ENCODE measurements around the gene PPM1B.

The PPM1B gene

GRCh38 chr2:44186810-44187209 is 18.1 kb downstream of the PPM1B start:
- no peaks in the 10 kb centered on the region for H3K9me3 ChIP-seq (ENCODE audit: control insufficient read depth, insufficient read depth, low read length)
- H3K79me2 ChIP-seq (ENCODE audit: control insufficient read depth, low read length) = peaks cover 98% of the 10 kb centered on the region
- H3K36me3 ChIP-seq (ENCODE audit: control insufficient read depth, low read length) = peaks cover 3% of the 10 kb centered on the region; the same call in 1 of the 2 replicates
- peaks cover 17% of the 10 kb centered on the region for H4K20me1 ChIP-seq (ENCODE audit: control insufficient read depth, insufficient read depth, low read depth, low read length)
- no peak overlapping the region for H3K4me2 ChIP-seq (ENCODE audit: low read length)
- no peak overlapping the region for H3K27ac ChIP-seq (ENCODE audit: low read depth, low read length)
- no peaks in the 10 kb centered on the region for H3K9me2 ChIP-seq (replicated peaks; ENCODE audit: control insufficient read depth, low read length)
- H3K4me3 ChIP-seq (ENCODE audit: low read length) = no peak overlapping the region
- no peaks in the 10 kb centered on the region for H3K27me3 ChIP-seq (ENCODE audit: control insufficient read depth, low read length)
- no peak for TF ChIP-seq EZH2phosphoT487 (IDR thresholded peaks at IDR 0.05; ENCODE audit: borderline replicate concordance, low read length)
- no peak for TF ChIP-seq CTCF (IDR thresholded peaks at IDR 0.05; ENCODE audit: low read depth, low read length, poor library complexity, severe bottlenecking)
- H3F3A ChIP-seq (ENCODE audit: control insufficient read depth, insufficient read depth) = no peaks in the 10 kb centered on the region
- peaks cover 3% of the 10 kb centered on the region; the same call in 1 of the 2 replicates for H3K4me1 ChIP-seq (ENCODE audit: control insufficient read depth, low read length)

GRCh38 chr2:44187251-44187650 is 18.6 kb downstream of the PPM1B start:
- Histone ChIP-seq H3K27ac (ENCODE audit: low read depth, low read length) (no peak overlapping the region), H3K4me1 (ENCODE audit: control insufficient read depth, low read length) (peaks cover 3% of the 10 kb centered on the region; the same call in 1 of the 2 replicates), H3K36me3 (ENCODE audit: control insufficient read depth, low read length) (peaks cover 3% of the 10 kb centered on the region; the same call in 1 of the 2 replicates), H3F3A (ENCODE audit: control insufficient read depth, insufficient read depth) (no peaks in the 10 kb centered on the region), H3K9me2 (replicated peaks; ENCODE audit: control insufficient read depth, low read length) (no peaks in the 10 kb centered on the region), H3K79me2 (ENCODE audit: control insufficient read depth, low read length) (peaks cover 98% of the 10 kb centered on the region), H3K4me2 (ENCODE audit: low read length) (no peak overlapping the region), H3K27me3 (ENCODE audit: control insufficient read depth, low read length) (no peaks in the 10 kb centered on the region), H3K4me3 (ENCODE audit: low read length) (no peak overlapping the region), H4K20me1 (ENCODE audit: control insufficient read depth, insufficient read depth, low read depth, low read length) (peaks cover 17% of the 10 kb centered on the region), H3K9me3 (ENCODE audit: control insufficient read depth, insufficient read depth, low read length) (no peaks in the 10 kb centered on the region)
- TF ChIP-seq CTCF (IDR thresholded peaks at IDR 0.05; ENCODE audit: low read depth, low read length, poor library complexity, severe bottlenecking) = no peak

- no peaks in the 10 kb centered on the region for H3F3A ChIP-seq (ENCODE audit: control insufficient read depth, insufficient read depth)
- no peak for TF ChIP-seq CTCF (IDR thresholded peaks at IDR 0.05; ENCODE audit: low read depth, low read length, poor library complexity, severe bottlenecking)
- peaks cover 12% of the 10 kb centered on the region for H4K20me1 ChIP-seq (ENCODE audit: control insufficient read depth, insufficient read depth, low read depth, low read length)
- no peak overlapping the region for H3K4me2 ChIP-seq (ENCODE audit: low read length)
- H3K4me3 ChIP-seq (ENCODE audit: low read length) = no peak overlapping the region
- peaks cover 3% of the 10 kb centered on the region; the same call in 1 of the 2 replicates for H3K36me3 ChIP-seq (ENCODE audit: control insufficient read depth, low read length)
- no peaks in the 10 kb centered on the region for H3K9me3 ChIP-seq (ENCODE audit: control insufficient read depth, insufficient read depth, low read length)
- no peak overlapping the region for H3K27ac ChIP-seq (ENCODE audit: low read depth, low read length)
- peaks cover 3% of the 10 kb centered on the region; the same call in 1 of the 2 replicates for H3K4me1 ChIP-seq (ENCODE audit: control insufficient read depth, low read length)
- peaks cover 98% of the 10 kb centered on the region for H3K79me2 ChIP-seq (ENCODE audit: control insufficient read depth, low read length)
- H3K9me2 ChIP-seq (replicated peaks; ENCODE audit: control insufficient read depth, low read length) = no peaks in the 10 kb centered on the region
- no peaks in the 10 kb centered on the region for H3K27me3 ChIP-seq (ENCODE audit: control insufficient read depth, low read length)
These were observed 20.0 kb downstream of the PPM1B start for GRCh38 chr2:44188696-44189095.
